ENCODE results near the gene KRT13.

Gene KRT13

GRCh38 chr17:41504246-41504977 is 1.0 kb downstream of the KRT13 start:
- no peak overlapping the region for H3K27ac ChIP-seq
- TF ChIP-seq CTCF (conservative IDR thresholded peaks at IDR 0.05): no peak
- no peak for TF ChIP-seq ZFX (IDR thresholded peaks at IDR 0.05)

- no peak overlapping the region for H3K27ac ChIP-seq
- TF ChIP-seq ZFX (IDR thresholded peaks at IDR 0.05): no peak
- TF ChIP-seq CTCF (conservative IDR thresholded peaks at IDR 0.05): no peak
Measured at GRCh38 chr17:41503202-41503601, 2.2 kb downstream of the KRT13 start.

GRCh38 chr17:41500131-41500911 is 5.1 kb downstream of the KRT13 start:
- H3K27ac ChIP-seq: no peak overlapping the region
- no peak for TF ChIP-seq ZFX (IDR thresholded peaks at IDR 0.05)
- no peak for TF ChIP-seq CTCF (conservative IDR thresholded peaks at IDR 0.05)

GRCh38 chr17:41499714-41500113 is 5.7 kb downstream of the KRT13 start:
- no peak for TF ChIP-seq ZFX (IDR thresholded peaks at IDR 0.05)
- TF ChIP-seq CTCF (conservative IDR thresholded peaks at IDR 0.05): no peak
- no peak overlapping the region for H3K27ac ChIP-seq

GRCh38 chr17:41498276-41498675 is 7.1 kb downstream of the KRT13 start:
- no peak overlapping the region for H3K27ac ChIP-seq
- TF ChIP-seq ZFX (IDR thresholded peaks at IDR 0.05) (no peak), CTCF (conservative IDR thresholded peaks at IDR 0.05) (no peak)

- no peak for TF ChIP-seq ZFX (IDR thresholded peaks at IDR 0.05)
- peak; percentile 81 for TF ChIP-seq CTCF (conservative IDR thresholded peaks at IDR 0.05)
Measured at GRCh38 chr17:41496803-41497484, 8.5 kb downstream of the KRT13 start.

GRCh38 chr17:41494524-41494923 is 10.9 kb downstream of the KRT13 start:
- no peak overlapping the region for H3K27ac ChIP-seq
- no peak for TF ChIP-seq ZFX (IDR thresholded peaks at IDR 0.05)
- TF ChIP-seq CTCF (conservative IDR thresholded peaks at IDR 0.05): no peak

More at GRCh38 chr17:41496803-41497484, 8.5 kb downstream of the KRT13 start:
- no peak overlapping the region for H3K27ac ChIP-seq
